Loucy (cell line): ENCODE results near the gene MPZL3.

Experiments used
- H2AFZ ChIP-seq: fragments of 200-600 bp; sonication (generic); 2 replicates; pipeline ENCODE4 v1.6.0; 2016; ENCODE audit warnings: antibody characterized with exemption, mild to moderate bottlenecking, low read length, moderate library complexity
- H3F3A ChIP-seq: fragments of 200-600 bp; 2 replicates; pipeline ENCODE4 v1.6.0; 2016; ENCODE audit warnings: antibody characterized with exemption, low read depth, mild to moderate bottlenecking
- H3K27me3 ChIP-seq: fragments of 200-600 bp; sonication (generic); 2 replicates; pipeline ENCODE4 v1.6.1; 2014; ENCODE audit warnings: low read length, mild to moderate bottlenecking; ENCODE audit not compliant: insufficient read depth, poor library complexity, severe bottlenecking
- H3K36me3 ChIP-seq: fragments of 200-600 bp; sonication (generic); 2 replicates; pipeline ENCODE4 v1.6.1; 2016; ENCODE audit warnings: low read length; ENCODE audit not compliant: insufficient read depth
- H3K4me1 ChIP-seq: fragments of 200-600 bp; sonication (generic); 2 replicates; pipeline ENCODE4 v1.5.1; 2014; ENCODE audit warnings: low read length, mild to moderate bottlenecking; ENCODE audit not compliant: insufficient read depth, poor library complexity, severe bottlenecking
- H3K4me2 ChIP-seq: fragments of 200-600 bp; sonication (generic); 2 replicates; pipeline ENCODE4 v1.6.0; 2014; ENCODE audit warnings: antibody characterized with exemption, low read length, low read depth, mild to moderate bottlenecking; ENCODE audit not compliant: poor library complexity, severe bottlenecking
- H3K4me3 ChIP-seq: fragments of 200-600 bp; sonication (generic); 2 replicates; pipeline ENCODE4 v1.5.1; 2014; ENCODE audit warnings: low read length, mild to moderate bottlenecking, mixed read lengths; ENCODE audit not compliant: poor library complexity, severe bottlenecking
- H3K79me2 ChIP-seq: fragments of 200-600 bp; sonication (generic); 2 replicates; pipeline ENCODE4 v1.6.1; 2014; ENCODE audit warnings: low read length; ENCODE audit not compliant: insufficient read depth
- H3K9ac ChIP-seq: fragments of 200-600 bp; sonication (generic); 2 replicates; pipeline ENCODE4 v1.6.0; 2014; ENCODE audit warnings: mild to moderate bottlenecking, low read depth, low read length, moderate library complexity; ENCODE audit not compliant: poor library complexity, severe bottlenecking
- H3K9me2 ChIP-seq: fragments of 200-600 bp; sonication (generic); replicated peaks from 2 replicates; pipeline ENCODE4 v1.6.1; 2016; ENCODE audit warnings: low read depth, low read length, mixed read lengths
- H3K9me3 ChIP-seq: fragments of 200-600 bp; sonication (generic); 2 replicates; pipeline ENCODE4 v1.6.1; 2014; ENCODE audit warnings: mild to moderate bottlenecking, antibody characterized with exemption, low read length, low read depth; ENCODE audit not compliant: insufficient read depth
- H4K20me1 ChIP-seq: fragments of 200-600 bp; sonication (generic); 2 replicates; pipeline ENCODE4 v1.6.0; 2014; ENCODE audit warnings: antibody characterized with exemption, low read length, mild to moderate bottlenecking; ENCODE audit not compliant: insufficient read depth, poor library complexity, severe bottlenecking
- CTCF ChIP-seq: fragments of 200-600 bp; sonication (generic); conservative IDR thresholded peaks from 2 replicates; pipeline ENCODE4 v1.5.1; 2014; ENCODE audit warnings: mild to moderate bottlenecking, antibody characterized with exemption, low read length
- EZH2phosphoT487 ChIP-seq: fragments of 200-600 bp; IDR thresholded peaks from 2 replicates; pipeline ENCODE4 v1.6.1; 2018; ENCODE audit warnings: antibody characterized with exemption, mild to moderate bottlenecking, moderate library complexity, borderline replicate concordance

The MPZL3 gene

GRCh38 chr11:118251858-118252652 is at the start of gene MPZL3:
MPZL3 (minus strand) TSS chr11:118252365; CDS start chr11:118252294, 71 bp downstream.
- H3K9ac ChIP-seq: no peak within 1 kb of the TSS
- H3K27me3 ChIP-seq: peaks cover 100% of the 10 kb centered on the region
- H3K9me2 ChIP-seq: no peaks in the 10 kb centered on the region
- no peaks in the 10 kb centered on the region for H3K36me3 ChIP-seq
- H3F3A ChIP-seq: no peaks in the 10 kb centered on the region
- no peaks in the 10 kb centered on the region for H3K9me3 ChIP-seq
- peak within 1 kb of the TSS; percentile 55 for H3K4me2 ChIP-seq
- H4K20me1 ChIP-seq: no peaks in the 10 kb centered on the region
- no peaks in the 10 kb centered on the region for H3K79me2 ChIP-seq
- H3K4me3 ChIP-seq: peak within 1 kb of the TSS; percentile 77
- TF ChIP-seq CTCF (no peak), EZH2phosphoT487 (no peak)
- H3K4me1 ChIP-seq: peaks cover 7% of the 10 kb centered on the region
- H2AFZ ChIP-seq: peak within 1 kb of the TSS; percentile 97

GRCh38 chr11:118301600-118302195 is 49.5 kb upstream of the MPZL3 start:
- no peak overlapping the region for H2AFZ ChIP-seq
- no peak overlapping the region for H3K4me2 ChIP-seq
- H4K20me1 ChIP-seq: peaks cover 2% of the 10 kb centered on the region
- H3K79me2 ChIP-seq: peaks cover 47% of the 10 kb centered on the region
- H3K27me3 ChIP-seq: no peaks in the 10 kb centered on the region
- H3F3A ChIP-seq: no peaks in the 10 kb centered on the region
- no peak for TF ChIP-seq EZH2phosphoT487
- TF ChIP-seq CTCF: no peak
- no peaks in the 10 kb centered on the region for H3K9me3 ChIP-seq
- no peak overlapping the region for H3K4me3 ChIP-seq
- H3K36me3 ChIP-seq: no peaks in the 10 kb centered on the region; the same call in 1 of the 2 replicates
- H3K9me2 ChIP-seq: no peaks in the 10 kb centered on the region
- no peak overlapping the region for H3K9ac ChIP-seq
- peaks cover 37% of the 10 kb centered on the region for H3K4me1 ChIP-seq

GRCh38 chr11:118295815-118296454 is 43.8 kb upstream of the MPZL3 start:
- Histone ChIP-seq H3K4me2 (no peak overlapping the region), H3K4me3 (no peak overlapping the region), H3K27me3 (no peaks in the 10 kb centered on the region), H3K9ac (no peak overlapping the region), H3F3A (no peaks in the 10 kb centered on the region), H2AFZ (peak overlapping the region; percentile 24; the same call in 1 of the 2 replicates), H3K9me3 (no peaks in the 10 kb centered on the region), H4K20me1 (no peaks in the 10 kb centered on the region), H3K9me2 (no peaks in the 10 kb centered on the region), H3K79me2 (no peaks in the 10 kb centered on the region), H3K36me3 (no peaks in the 10 kb centered on the region), H3K4me1 (peaks cover 3% of the 10 kb centered on the region)
- no peak for TF ChIP-seq EZH2phosphoT487
- peak; percentile 89 for TF ChIP-seq CTCF
